Progenitor cell of endocrine pancreas (in vitro differentiated cells): ENCODE measurements around the gene KLF15. TPM values are rescaled to one million over a fixed set of nuclear protein-coding genes. Genes with fewer than 3 reads are reported as not detected.

Experiments
- DNase-seq: peaks from one replicate; pipeline ENCODE4 v3.0.0; 2021; ENCODE audit warnings: low spot score; ENCODE audit not compliant: unreplicated experiment
- H3K27ac Mint-ChIP-seq: 2 replicates; pipeline ENCODE4 v1.8.0; 2021; ENCODE audit warnings: mild to moderate bottlenecking, moderate library complexity, mixed read lengths
- H3K27me3 Mint-ChIP-seq: 2 replicates; pipeline ENCODE4 v1.8.0; 2021; ENCODE audit warnings: mixed read lengths
- H3K36me3 Mint-ChIP-seq: 2 replicates; pipeline ENCODE4 v1.8.0; 2022; ENCODE audit warnings: mixed read lengths; ENCODE audit not compliant: insufficient read depth
- H3K4me1 Mint-ChIP-seq: 2 replicates; pipeline ENCODE4 v1.8.0; 2021; ENCODE audit warnings: low read depth, mixed read lengths
- H3K4me3 Mint-ChIP-seq: 2 replicates; pipeline ENCODE4 v1.8.0; 2021; ENCODE audit warnings: low read depth, mild to moderate bottlenecking, moderate library complexity, mixed read lengths
- H3K9me3 Mint-ChIP-seq: 2 replicates; pipeline ENCODE4 v1.8.0; 2021; ENCODE audit warnings: low read depth, mixed read lengths
- total RNA-seq: library from RNA; stranded (reverse); gene quantifications from 2 replicates; pipeline ENCODE4 v1.2.1, GENCODE V29; 2021
- TF ChIP-seq, protein P1 (sequence below): fragments of 200-600 bp; sonication (generic); IDR thresholded peaks from one replicate; pipeline ENCODE4 v1.5.0; 2021; ENCODE audit warnings: antibody characterized with exemption, mild to moderate bottlenecking; ENCODE audit not compliant: unreplicated experiment

Gene KLF15
- total RNA-seq, 1 donor from 2014 or later, result 17.7 TPM

GRCh38 chr3:126365351-126366277 is 8.4 kb upstream of the KLF15 start:
- no peak for DNase-seq
- Mint-ChIP-seq H3K36me3 (no peaks in the 10 kb centered on the region), H3K4me3 (no peak overlapping the region), H3K27ac (no peak overlapping the region), H3K27me3 (peaks cover 14% of the 10 kb centered on the region), H3K9me3 (no peaks in the 10 kb centered on the region), H3K4me1 (no peaks in the 10 kb centered on the region)
- TF ChIP-seq, protein P1, sequence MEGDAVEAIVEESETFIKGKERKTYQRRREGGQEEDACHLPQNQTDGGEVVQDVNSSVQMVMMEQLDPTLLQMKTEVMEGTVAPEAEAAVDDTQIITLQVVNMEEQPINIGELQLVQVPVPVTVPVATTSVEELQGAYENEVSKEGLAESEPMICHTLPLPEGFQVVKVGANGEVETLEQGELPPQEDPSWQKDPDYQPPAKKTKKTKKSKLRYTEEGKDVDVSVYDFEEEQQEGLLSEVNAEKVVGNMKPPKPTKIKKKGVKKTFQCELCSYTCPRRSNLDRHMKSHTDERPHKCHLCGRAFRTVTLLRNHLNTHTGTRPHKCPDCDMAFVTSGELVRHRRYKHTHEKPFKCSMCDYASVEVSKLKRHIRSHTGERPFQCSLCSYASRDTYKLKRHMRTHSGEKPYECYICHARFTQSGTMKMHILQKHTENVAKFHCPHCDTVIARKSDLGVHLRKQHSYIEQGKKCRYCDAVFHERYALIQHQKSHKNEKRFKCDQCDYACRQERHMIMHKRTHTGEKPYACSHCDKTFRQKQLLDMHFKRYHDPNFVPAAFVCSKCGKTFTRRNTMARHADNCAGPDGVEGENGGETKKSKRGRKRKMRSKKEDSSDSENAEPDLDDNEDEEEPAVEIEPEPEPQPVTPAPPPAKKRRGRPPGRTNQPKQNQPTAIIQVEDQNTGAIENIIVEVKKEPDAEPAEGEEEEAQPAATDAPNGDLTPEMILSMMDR, result peak; percentile 15

GRCh38 chr3:126364731-126365301 is 7.6 kb upstream of the KLF15 start:
- no peaks in the 10 kb centered on the region for H3K36me3 Mint-ChIP-seq
- no peaks in the 10 kb centered on the region for H3K4me1 Mint-ChIP-seq
- TF ChIP-seq, protein P1, result no peak
- H3K27ac Mint-ChIP-seq, result no peak overlapping the region
- H3K4me3 Mint-ChIP-seq, result no peak overlapping the region
- peaks cover 19% of the 10 kb centered on the region for H3K27me3 Mint-ChIP-seq
- no peaks in the 10 kb centered on the region for H3K9me3 Mint-ChIP-seq
- DNase-seq, result no peak

DNA sequence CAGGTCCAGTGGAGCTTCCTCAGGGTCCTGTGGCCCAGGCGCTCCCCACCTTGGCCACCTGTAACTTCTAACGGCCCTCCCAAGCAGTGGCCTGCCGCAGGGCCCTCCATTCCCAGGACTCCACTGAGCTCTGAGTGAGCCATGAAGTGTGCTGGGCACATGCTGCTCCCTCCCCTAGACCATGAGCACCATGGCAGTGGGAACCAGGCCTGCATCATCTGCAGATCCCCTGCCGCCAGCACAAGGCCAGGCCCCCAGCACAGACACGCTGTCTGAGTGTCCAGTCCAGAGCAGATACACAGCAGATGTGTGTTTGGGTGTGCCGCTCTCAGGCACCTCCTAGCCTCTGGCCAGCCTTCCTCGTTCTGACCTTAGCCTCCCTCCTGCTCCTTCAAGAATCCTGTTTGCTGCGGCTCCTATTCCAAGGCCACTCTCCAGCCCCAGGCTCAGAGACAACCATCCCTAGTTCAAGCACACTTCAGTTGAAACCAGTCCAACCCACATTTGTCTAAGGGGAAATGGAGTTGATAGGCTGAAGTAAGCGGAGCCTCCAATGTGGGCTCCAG is 7.0 kb upstream of the KLF15 start:
- TF ChIP-seq, protein P1, result no peak
- Mint-ChIP-seq H3K4me1 (no peaks in the 10 kb centered on the region), H3K27ac (no peak overlapping the region)

DNA sequence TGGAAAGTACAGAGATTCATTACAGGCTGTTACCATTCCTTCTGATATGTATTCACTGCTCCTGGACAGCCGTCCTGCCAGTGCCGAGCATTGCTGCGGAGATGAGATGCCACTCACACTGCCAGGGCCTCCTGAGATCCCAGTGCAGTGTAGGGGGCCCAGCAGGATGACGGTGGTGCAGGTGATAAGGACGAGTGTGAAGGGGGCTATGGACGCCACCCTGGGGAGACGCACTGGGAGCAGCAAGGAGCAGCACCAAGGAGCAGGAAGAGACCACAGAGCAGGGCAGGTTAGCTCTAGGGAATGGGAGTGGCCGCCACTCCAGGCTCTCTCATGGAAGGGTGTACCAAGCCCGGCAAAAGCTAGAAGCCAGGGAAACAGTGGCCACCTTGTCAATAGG is 4.0 kb upstream of the KLF15 start:
- DNase-seq, result no peak
- Mint-ChIP-seq H3K4me3 (no peak overlapping the region), H3K36me3 (no peaks in the 10 kb centered on the region), H3K27me3 (peaks cover 38% of the 10 kb centered on the region), H3K9me3 (no peaks in the 10 kb centered on the region), H3K27ac (no peak overlapping the region), H3K4me1 (peaks cover 3% of the 10 kb centered on the region)
- TF ChIP-seq, protein P1, result no peak

More for the DNA sequence above, 7.0 kb upstream of the KLF15 start:
- H3K36me3 Mint-ChIP-seq, result no peaks in the 10 kb centered on the region
- no peaks in the 10 kb centered on the region for H3K9me3 Mint-ChIP-seq
- DNase-seq, result no peak
- H3K27me3 Mint-ChIP-seq, result peaks cover 25% of the 10 kb centered on the region
- no peak overlapping the region for H3K4me3 Mint-ChIP-seq

- no peak overlapping the region for H3K4me3 Mint-ChIP-seq
- TF ChIP-seq, protein P1, result no peak
- no peaks in the 10 kb centered on the region for H3K36me3 Mint-ChIP-seq
- no peak overlapping the region for H3K27ac Mint-ChIP-seq
- H3K4me1 Mint-ChIP-seq, result peaks cover 4% of the 10 kb centered on the region
- DNase-seq, result no peak
- H3K9me3 Mint-ChIP-seq, result no peaks in the 10 kb centered on the region
- H3K27me3 Mint-ChIP-seq, result peaks cover 38% of the 10 kb centered on the region
Measured at GRCh38 chr3:126360714-126361060, 3.5 kb upstream of the KLF15 start.
